Muscle layer of colon (tissue), 2 donors: ENCODE results near the gene LSG1.

Source experiments
- H3K27ac ChIP-seq: one replicate; pipeline ENCODE4 v1.7.0; 2013; ENCODE audit warnings: low read depth, mild to moderate bottlenecking, low read length, moderate library complexity
- H3K27me3 ChIP-seq, 2 donors: one replicate each; pipeline ENCODE4 v1.7.0; 2013; ENCODE audit warnings: low read length in 2 of 2, mild to moderate bottlenecking in 2 of 2; ENCODE audit not compliant: insufficient read depth in 2 of 2, control insufficient read depth in 1 of 2
- H3K36me3 ChIP-seq: one replicate; pipeline ENCODE4 v1.7.0; 2013; ENCODE audit warnings: mild to moderate bottlenecking, low read length; ENCODE audit not compliant: insufficient read depth
- H3K4me1 ChIP-seq: one replicate; pipeline ENCODE4 v1.7.0; 2013; ENCODE audit warnings: mild to moderate bottlenecking, low read length; ENCODE audit not compliant: insufficient read depth
- H3K4me3 ChIP-seq, 2 donors: one replicate each; pipeline ENCODE4 v1.7.0; 2013; ENCODE audit warnings: low read length in 2 of 2, low read depth in 1 of 2, mild to moderate bottlenecking in 1 of 2, moderate library complexity in 1 of 2
- H3K9ac ChIP-seq: one replicate; pipeline ENCODE4 v1.7.0; 2013; ENCODE audit warnings: low read length
- H3K9me3 ChIP-seq: one replicate; pipeline ENCODE4 v1.7.0; 2013; ENCODE audit warnings: mild to moderate bottlenecking, low read length
- donor health status: abdominal sarcoma.
- donor health status: Adenocarcinoma of cecum.

LSG1 gene

GRCh38 chr3:194671900-194672808 lies at the start of gene LSG1:
LSG1 (minus strand) TSS chr3:194672191; CDS start chr3:194672162, 29 bp downstream.
- H3K27ac ChIP-seq, result peak within 1 kb of the TSS; percentile 88
- peak within 1 kb of the TSS; percentile 74 for H3K9ac ChIP-seq
- peaks cover 11% of the 10 kb centered on the region for H3K4me1 ChIP-seq
- no peaks in the 10 kb centered on the region for H3K27me3 ChIP-seq
- H3K4me3 ChIP-seq, result peak within 1 kb of the TSS; percentile 75 to 92
- no peaks in the 10 kb centered on the region for H3K9me3 ChIP-seq
- peaks cover 15% of the 10 kb centered on the region for H3K36me3 ChIP-seq

GRCh38 chr3:194720048-194720447 lies 48.1 kb upstream of the LSG1 start:
- Histone ChIP-seq H3K9ac (no peak overlapping the region), H3K27me3 (no peaks in the 10 kb centered on the region), H3K27ac (no peak overlapping the region), H3K4me3 (no peak overlapping the region), H3K36me3 (no peaks in the 10 kb centered on the region), H3K9me3 (no peaks in the 10 kb centered on the region), H3K4me1 (no peaks in the 10 kb centered on the region)

- Histone ChIP-seq H3K9me3 (no peaks in the 10 kb centered on the region), H3K27ac (no peak overlapping the region), H3K9ac (no peak overlapping the region), H3K36me3 (no peaks in the 10 kb centered on the region), H3K27me3 (no peaks in the 10 kb centered on the region), H3K4me3 (no peak overlapping the region), H3K4me1 (no peaks in the 10 kb centered on the region)
These were observed 46.1 kb upstream of the LSG1 start for GRCh38 chr3:194718079-194718478.

- no peaks in the 10 kb centered on the region for H3K9me3 ChIP-seq
- H3K27ac ChIP-seq, result no peak overlapping the region
- H3K36me3 ChIP-seq, result no peaks in the 10 kb centered on the region
- H3K27me3 ChIP-seq, result no peaks in the 10 kb centered on the region
- H3K9ac ChIP-seq, result no peak overlapping the region
- H3K4me3 ChIP-seq, result no peak overlapping the region
- H3K4me1 ChIP-seq, result no peaks in the 10 kb centered on the region
These were observed 43.2 kb upstream of the LSG1 start for GRCh38 chr3:194715022-194715800.

- no peaks in the 10 kb centered on the region for H3K27me3 ChIP-seq
- H3K9me3 ChIP-seq, result no peaks in the 10 kb centered on the region
- H3K4me1 ChIP-seq, result no peaks in the 10 kb centered on the region
- H3K27ac ChIP-seq, result no peak overlapping the region
- no peak overlapping the region for H3K9ac ChIP-seq
- H3K36me3 ChIP-seq, result no peaks in the 10 kb centered on the region
- H3K4me3 ChIP-seq, result no peak overlapping the region
These were observed 42.6 kb upstream of the LSG1 start for GRCh38 chr3:194714564-194714963.

- no peaks in the 10 kb centered on the region for H3K36me3 ChIP-seq
- no peak overlapping the region for H3K27ac ChIP-seq
- no peak overlapping the region for H3K4me3 ChIP-seq
- no peaks in the 10 kb centered on the region for H3K27me3 ChIP-seq
- H3K4me1 ChIP-seq, result no peaks in the 10 kb centered on the region
- H3K9ac ChIP-seq, result no peak overlapping the region
- H3K9me3 ChIP-seq, result no peaks in the 10 kb centered on the region
These were observed 42.1 kb upstream of the LSG1 start for GRCh38 chr3:194714137-194714455.

GRCh38 chr3:194713299-194714136 lies 41.5 kb upstream of the LSG1 start:
- Histone ChIP-seq H3K4me3 (no peak overlapping the region), H3K27ac (no peak overlapping the region), H3K9me3 (no peaks in the 10 kb centered on the region), H3K4me1 (no peaks in the 10 kb centered on the region), H3K36me3 (no peaks in the 10 kb centered on the region), H3K27me3 (no peaks in the 10 kb centered on the region), H3K9ac (no peak overlapping the region)

GRCh38 chr3:194711913-194712312 lies 39.9 kb upstream of the LSG1 start:
- Histone ChIP-seq H3K4me1 (no peaks in the 10 kb centered on the region), H3K27me3 (no peaks in the 10 kb centered on the region), H3K9ac (no peak overlapping the region), H3K9me3 (no peaks in the 10 kb centered on the region), H3K27ac (no peak overlapping the region), H3K36me3 (no peaks in the 10 kb centered on the region), H3K4me3 (no peak overlapping the region)

GRCh38 chr3:194711286-194711685 lies 39.3 kb upstream of the LSG1 start:
- Histone ChIP-seq H3K27me3 (no peaks in the 10 kb centered on the region), H3K4me3 (no peak overlapping the region), H3K4me1 (no peaks in the 10 kb centered on the region)

GRCh38 chr3:194707147-194707540 lies 35.2 kb upstream of the LSG1 start:
- no peaks in the 10 kb centered on the region for H3K27me3 ChIP-seq
- no peak overlapping the region for H3K4me3 ChIP-seq
- no peak overlapping the region for H3K9ac ChIP-seq
- no peaks in the 10 kb centered on the region for H3K4me1 ChIP-seq
- H3K9me3 ChIP-seq, result no peaks in the 10 kb centered on the region
- H3K36me3 ChIP-seq, result no peaks in the 10 kb centered on the region
- no peak overlapping the region for H3K27ac ChIP-seq

More at GRCh38 chr3:194711286-194711685, 39.3 kb upstream of the LSG1 start:
- no peaks in the 10 kb centered on the region for H3K36me3 ChIP-seq
- H3K27ac ChIP-seq, result no peak overlapping the region
- no peak overlapping the region for H3K9ac ChIP-seq
- no peaks in the 10 kb centered on the region for H3K9me3 ChIP-seq

- Histone ChIP-seq H3K27ac (no peak overlapping the region), H3K36me3 (no peaks in the 10 kb centered on the region), H3K9me3 (no peaks in the 10 kb centered on the region), H3K4me3 (no peak overlapping the region), H3K4me1 (no peaks in the 10 kb centered on the region), H3K27me3 (no peaks in the 10 kb centered on the region), H3K9ac (no peak overlapping the region)
These were observed 33.8 kb upstream of the LSG1 start for GRCh38 chr3:194705761-194706160.
